HT-29 (cell line): ENCODE results near the gene RRP1B. TPM values are rescaled to one million over a fixed set of nuclear protein-coding genes. Genes with fewer than 3 reads are reported as not detected.
"Not testable (repeated sequence)": the region's sequence is repeated elsewhere in the genome, so short reads cannot be mapped to it uniquely, and the experiment has no call there.

ENCODE experiments used
- DNase-seq: peaks from one replicate; pipeline ENCODE4 v3.0.0-alpha.2; 2015; ENCODE audit warnings: low spot score
- total RNA-seq: library from RNA; depleted of rRNA; stranded (reverse); fragments of >200 nt; shearing (Covaris generic); gene quantifications from 2 replicates; pipeline ENCODE4 v1.2.3, GENCODE V29; 2014

The RRP1B gene
- total RNA-seq, 1 experiment from 2014 or later, result 20.0 TPM

- no peak for DNase-seq
Observed at GRCh38 chr21:43667191-43667904, 8.0 kb downstream of the RRP1B start.

GRCh38 chr21:43669828-43670605 lies 10.7 kb downstream of the RRP1B start:
- DNase-seq, result no peak

GRCh38 chr21:43675871-43676270 lies 16.5 kb downstream of the RRP1B start:
- DNase-seq, result no peak

- DNase-seq, result no peak
Observed at GRCh38 chr21:43676391-43676790, 17.0 kb downstream of the RRP1B start.

- no peak for DNase-seq
Observed at GRCh38 chr21:43679951-43680350, 20.6 kb downstream of the RRP1B start.

- DNase-seq, result not testable (repeated sequence)
Observed at GRCh38 chr21:43680421-43680820, 21.1 kb downstream of the RRP1B start.

- no peak for DNase-seq
Observed at GRCh38 chr21:43681650-43682049, 22.3 kb downstream of the RRP1B start.

- DNase-seq, result no peak
Observed at GRCh38 chr21:43684424-43684823, 25.1 kb downstream of the RRP1B start.

GRCh38 chr21:43686811-43687565 lies 27.6 kb downstream of the RRP1B start:
- DNase-seq, result no peak

- DNase-seq, result no peak
Observed at GRCh38 chr21:43687566-43688399, 28.4 kb downstream of the RRP1B start.

- DNase-seq, result no peak
Observed at GRCh38 chr21:43688906-43689305, 29.5 kb downstream of the RRP1B start.

- DNase-seq, result no peak
Observed at GRCh38 chr21:43689556-43690337, 30.4 kb downstream of the RRP1B start.

GRCh38 chr21:43690346-43690745 lies 31.0 kb downstream of the RRP1B start:
- DNase-seq, result no peak

GRCh38 chr21:43691086-43691795 lies 31.9 kb downstream of the RRP1B start:
- DNase-seq, result no peak

GRCh38 chr21:43691801-43692200 lies 32.4 kb downstream of the RRP1B start:
- DNase-seq, result no peak

GRCh38 chr21:43692949-43693348 lies 33.6 kb downstream of the RRP1B start:
- no peak for DNase-seq

GRCh38 chr21:43693981-43694380 lies 34.6 kb downstream of the RRP1B start:
- DNase-seq, result no peak

GRCh38 chr21:43694437-43695079 lies 35.2 kb downstream of the RRP1B start:
- no peak for DNase-seq

- no peak for DNase-seq
Observed at GRCh38 chr21:43696214-43696613, 36.9 kb downstream of the RRP1B start.
